Measurements from ENCODE around the gene TMEM53. TPM values are rescaled to one million over a fixed set of nuclear protein-coding genes. Genes with fewer than 3 reads are reported as not detected.

Gene TMEM53
- total RNA-seq, 1 experiment from 2014 or later, result 10.9 TPM

DNA sequence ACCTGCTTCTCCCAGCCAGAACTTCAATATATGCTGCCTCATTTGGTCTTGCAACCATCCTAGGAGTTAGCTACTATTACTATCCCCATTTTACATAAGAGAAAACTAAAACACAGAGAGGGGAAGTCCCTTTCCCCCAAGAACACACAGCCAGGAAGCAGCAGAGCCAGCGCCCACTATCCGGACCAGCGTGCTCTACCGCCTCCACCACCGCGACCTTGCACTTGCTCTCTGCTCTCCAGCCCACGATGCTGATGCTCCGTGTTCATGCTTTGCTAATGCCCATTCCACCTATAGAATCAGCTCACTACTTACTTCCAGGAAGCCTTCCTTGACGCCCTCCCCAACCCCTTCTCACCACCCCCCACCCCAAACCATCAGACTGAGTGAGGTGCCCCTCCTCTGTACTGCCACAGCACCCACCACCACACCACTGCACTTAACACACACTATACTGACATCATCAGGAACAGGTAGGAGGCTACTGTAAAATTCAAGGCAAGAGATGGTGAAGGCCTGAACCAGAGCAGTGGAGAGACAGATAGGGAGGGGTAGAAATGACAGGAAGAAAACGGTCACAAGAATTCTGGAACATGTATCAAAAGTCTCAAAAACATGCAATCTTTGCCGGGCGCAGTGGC, 9.4 kb downstream of the TMEM53 start:
- CTCF ChIA-PET, result interaction anchor here (0.6 kb wide), 1 partner anchor 34 kb away, joined by 3 read pairs; no protein-coding TSS in a partner anchor
- no peak for DNase-seq
- Mint-ChIP-seq H3K4me3 (ENCODE audit: low read depth, unreplicated experiment) (no peak overlapping the region), H3K27me3 (ENCODE audit: unreplicated experiment) (no peaks in the 10 kb centered on the region), H3K9me3 (ENCODE audit: low read depth, unreplicated experiment) (no peaks in the 10 kb centered on the region), H3K27ac (ENCODE audit: unreplicated experiment) (no peak overlapping the region), H3K4me1 (ENCODE audit: low read depth, unreplicated experiment) (no peaks in the 10 kb centered on the region), H3K36me3 (ENCODE audit: insufficient read depth, unreplicated experiment) (no peaks in the 10 kb centered on the region)
- TF ChIP-seq CTCF (IDR thresholded peaks at IDR 0.05; ENCODE audit: unreplicated experiment), result no peak
- intact Hi-C loops (cut with micrococcal nuclease; ENCODE audit: unreplicated experiment), result no loop called here
- no TSS peak for BruUV-seq (replicated peaks)

GRCh38 chr1:44663417-44663816, 10.9 kb downstream of the TMEM53 start:
- Mint-ChIP-seq H3K36me3 (ENCODE audit: insufficient read depth, unreplicated experiment) (no peaks in the 10 kb centered on the region), H3K27ac (ENCODE audit: unreplicated experiment) (no peak overlapping the region), H3K4me3 (ENCODE audit: low read depth, unreplicated experiment) (no peak overlapping the region), H3K27me3 (ENCODE audit: unreplicated experiment) (no peaks in the 10 kb centered on the region), H3K4me1 (ENCODE audit: low read depth, unreplicated experiment) (no peaks in the 10 kb centered on the region), H3K9me3 (ENCODE audit: low read depth, unreplicated experiment) (no peaks in the 10 kb centered on the region)
- BruUV-seq (replicated peaks), result no TSS peak
- CTCF ChIA-PET, result no interaction called here
- DNase-seq, result no peak
- intact Hi-C loops (cut with micrococcal nuclease; ENCODE audit: unreplicated experiment), result no loop called here
- TF ChIP-seq CTCF (IDR thresholded peaks at IDR 0.05; ENCODE audit: unreplicated experiment), result no peak

- H3K4me3 Mint-ChIP-seq (ENCODE audit: low read depth, unreplicated experiment), result no peak overlapping the region
- CTCF ChIA-PET, result no interaction called here
These were observed 11.6 kb downstream of the TMEM53 start for GRCh38 chr1:44662683-44663030.

GRCh38 chr1:44661781-44662682, 12.2 kb downstream of the TMEM53 start:
- Mint-ChIP-seq H3K4me3 (ENCODE audit: low read depth, unreplicated experiment) (no peak overlapping the region), H3K9me3 (ENCODE audit: low read depth, unreplicated experiment) (no peaks in the 10 kb centered on the region), H3K36me3 (ENCODE audit: insufficient read depth, unreplicated experiment) (no peaks in the 10 kb centered on the region), H3K4me1 (ENCODE audit: low read depth, unreplicated experiment) (no peaks in the 10 kb centered on the region), H3K27me3 (ENCODE audit: unreplicated experiment) (no peaks in the 10 kb centered on the region), H3K27ac (ENCODE audit: unreplicated experiment) (no peak overlapping the region)
- no peak for TF ChIP-seq CTCF (IDR thresholded peaks at IDR 0.05; ENCODE audit: unreplicated experiment)
- CTCF ChIA-PET, result no interaction called here
- no peak for DNase-seq
- intact Hi-C loops (cut with micrococcal nuclease; ENCODE audit: unreplicated experiment), result no loop called here
- BruUV-seq (replicated peaks), result no TSS peak

More at GRCh38 chr1:44662683-44663030, 11.6 kb downstream of the TMEM53 start:
- Mint-ChIP-seq H3K27ac (ENCODE audit: unreplicated experiment) (no peak overlapping the region), H3K27me3 (ENCODE audit: unreplicated experiment) (no peaks in the 10 kb centered on the region), H3K36me3 (ENCODE audit: insufficient read depth, unreplicated experiment) (no peaks in the 10 kb centered on the region), H3K4me1 (ENCODE audit: low read depth, unreplicated experiment) (no peaks in the 10 kb centered on the region), H3K9me3 (ENCODE audit: low read depth, unreplicated experiment) (no peaks in the 10 kb centered on the region)
- no peak for DNase-seq
- intact Hi-C loops (cut with micrococcal nuclease; ENCODE audit: unreplicated experiment), result no loop called here
- BruUV-seq (replicated peaks), result no TSS peak
- TF ChIP-seq CTCF (IDR thresholded peaks at IDR 0.05; ENCODE audit: unreplicated experiment), result no peak

Measured in Calu3 (cell line).